Liver (tissue), 3 donors: ENCODE data around the gene NR5A1.

Experiments
- ATF3 ChIP-seq: IDR thresholded peaks from 2 replicates; pipeline ENCODE4 v1.6.1; 2016; ENCODE audit warnings: antibody characterized with exemption
- CTCF ChIP-seq: fragments of 150-350 bp; IDR thresholded peaks from 2 replicates; pipeline ENCODE4 v1.5.1; 2017; ENCODE audit warnings: improper control_type of control experiment, low read depth, low read length; ENCODE audit not compliant: missing input control
- EGR1 ChIP-seq, 2 donors: IDR thresholded peaks; 2 replicates each; pipeline ENCODE4 v1.6.1; 2016 to 2018; ENCODE audit warnings: antibody characterized with exemption in 2 of 2, low read depth in 2 of 2
- FOXA1 ChIP-seq: IDR thresholded peaks from 2 replicates; pipeline ENCODE4 v1.6.1; 2016; ENCODE audit warnings: antibody characterized with exemption
- GABPA ChIP-seq, 2 donors: IDR thresholded peaks in 1 of 2; conservative IDR thresholded peaks in 1 of 2; 2 replicates each; pipeline ENCODE4 v1.6.1; 2016; ENCODE audit warnings: antibody characterized with exemption in 2 of 2, mild to moderate bottlenecking in 1 of 2, moderate library complexity in 1 of 2
- HNF4G ChIP-seq: IDR thresholded peaks from 2 replicates; pipeline ENCODE4 v1.6.1; 2016; ENCODE audit warnings: antibody characterized with exemption
- JUND ChIP-seq, 2 donors: IDR thresholded peaks; 2 replicates each; pipeline ENCODE4 v1.6.1; 2016; ENCODE audit warnings: antibody characterized with exemption in 2 of 2
- MAX ChIP-seq: IDR thresholded peaks from 2 replicates; pipeline ENCODE4 v1.6.1; 2016; ENCODE audit warnings: antibody characterized with exemption
- NR2F2 ChIP-seq: IDR thresholded peaks from 2 replicates; pipeline ENCODE4 v1.6.1; 2016; ENCODE audit warnings: antibody characterized with exemption
- RAD21 ChIP-seq, 2 donors: IDR thresholded peaks; 2 replicates each; pipeline ENCODE4 v1.6.1; 2016; ENCODE audit warnings: antibody characterized with exemption in 2 of 2, mild to moderate bottlenecking in 2 of 2
- REST ChIP-seq: IDR thresholded peaks from 2 replicates; pipeline ENCODE4 v1.6.1; 2016; ENCODE audit warnings: antibody characterized with exemption, mild to moderate bottlenecking
- RXRA ChIP-seq, 2 donors: IDR thresholded peaks; 2 replicates each; pipeline ENCODE4 v1.6.1; 2017 to 2018; ENCODE audit warnings: antibody characterized with exemption in 2 of 2, mild to moderate bottlenecking in 1 of 2
- TAF1 ChIP-seq: conservative IDR thresholded peaks from 2 replicates; pipeline ENCODE4 v1.6.1; 2016; ENCODE audit warnings: antibody characterized with exemption, mild to moderate bottlenecking
- YY1 ChIP-seq: IDR thresholded peaks from 2 replicates; pipeline ENCODE4 v1.6.1; 2016; ENCODE audit warnings: antibody characterized with exemption, mild to moderate bottlenecking
- donor health status: healthy.
- donor health status: healthy.

- no peak for TF ChIP-seq CTCF
- TF ChIP-seq REST: no peak
- TF ChIP-seq JUND (IDR thresholded peaks at IDR 0.05): no peak
- TF ChIP-seq YY1: no peak
- no peak for TF ChIP-seq TAF1
- TF ChIP-seq HNF4G: no peak
- no peak for TF ChIP-seq MAX
- TF ChIP-seq RAD21 (IDR thresholded peaks at IDR 0.05): no peak
- no peak for TF ChIP-seq RXRA (IDR thresholded peaks at IDR 0.05)
- TF ChIP-seq NR2F2: no peak
- TF ChIP-seq FOXA1: no peak
- no peak for TF ChIP-seq ATF3
- no peak for TF ChIP-seq EGR1 (IDR thresholded peaks at IDR 0.05; ENCODE audit: low read depth in 2 of 2)
- TF ChIP-seq GABPA (IDR thresholded peaks at IDR 0.05 in 1 of 2, conservative IDR thresholded peaks at IDR 0.05 in 1 of 2): no peak
These were observed 67.4 kb downstream of the NR5A1 start for GRCh38 chr9:124439686-124440243.
